Sigmoid colon (tissue), 7 donors: ENCODE data around the gene CLDN19. TPM values are rescaled to one million over a fixed set of nuclear protein-coding genes. Genes with fewer than 3 reads are reported as not detected.
"Not testable (repeated sequence)": the region's sequence is repeated elsewhere in the genome, so short reads cannot be mapped to it uniquely, and the experiment has no call there.

Experiments
- DNase-seq: peaks from one replicate; pipeline ENCODE4 v3.0.0-alpha.2; 2019
- H3K27ac ChIP-seq, 4 donors: fragments of 200-600 bp; sonication (generic); one replicate each; pipeline ENCODE4 v1.5.1; 2016 to 2019; ENCODE audit warnings: mild to moderate bottlenecking in 1 of 4
- H3K27me3 ChIP-seq, 3 donors: fragments of 200-600 bp; sonication (generic); one replicate each; pipeline ENCODE4 v1.5.1; 2019; ENCODE audit warnings: mild to moderate bottlenecking in 1 of 3
- H3K36me3 ChIP-seq, 4 donors: fragments of 200-600 bp; sonication (generic); one replicate each; pipeline ENCODE4 v1.5.1; 2016 to 2019
- H3K4me1 ChIP-seq, 4 donors: fragments of 200-600 bp; sonication (generic); one replicate each; pipeline ENCODE4 v1.5.1; 2017 to 2019
- H3K4me3 ChIP-seq, 4 donors: fragments of 200-600 bp; sonication (generic); one replicate each; pipeline ENCODE4 v1.5.1; 2017 to 2019; ENCODE audit warnings: mild to moderate bottlenecking in 2 of 4, moderate library complexity in 1 of 4
- H3K9me3 ChIP-seq, 4 donors: fragments of 200-600 bp in 3 of 4; sonication (generic) in 3 of 4; one replicate each; pipeline versions ENCODE4 v1.5.1 to v1.6.1; 2013 to 2019
- EP300 ChIP-seq, 4 donors: sonication (generic); formaldehyde crosslinking; IDR thresholded peaks; one replicate each; pipeline ENCODE4 v1.6.1; 2017; ENCODE audit warnings: antibody characterized with exemption in 4 of 4
- POLR2A ChIP-seq, 2 donors: fragments of 450-650 bp; IDR thresholded peaks; one replicate each; pipeline ENCODE4 v1.6.1; 2016; ENCODE audit warnings: antibody characterized with exemption in 2 of 2, mild to moderate bottlenecking in 2 of 2, moderate library complexity in 2 of 2
- POLR2AphosphoS5 ChIP-seq, 4 donors: sonication (generic); formaldehyde crosslinking; IDR thresholded peaks; one replicate each; pipeline ENCODE4 v1.6.1; 2017; ENCODE audit warnings: antibody characterized with exemption in 4 of 4
- WGBS, 2 donors: extraction: QIAGEN DNeasy Blood & Tissue Kit; methylation state at CpG; one replicate each; pipeline ENCODE4 v1.1.7; 2013; 5-methylcytosine and 5-hydroxymethylcytosine counted together
- intact Hi-C: fragments of 100-400 bp; cut with DNase I; formaldehyde crosslinking; loops from one replicate; pipeline ENCODE4 v1.15.1; 2023
- polyA plus RNA-seq, 3 donors: library from polyadenylated mRNA; stranded (reverse); fragments of 200-250 nt; gene quantifications; one replicate each; pipeline ENCODE4 v1.2.3, GENCODE V29; 2013
- total RNA-seq, 4 donors: library from RNA; depleted of rRNA; stranded (reverse); fragments of >200 nt; gene quantifications; one replicate each; pipeline ENCODE4 v1.1.0, GENCODE V29; 2016
- TF ChIP-seq, protein P1 (sequence below), 4 experiments: fragments of 450-650 bp in 3 of 4; fragments of 200-600 bp in 1 of 4; IDR thresholded peaks; one replicate each; pipeline ENCODE4 v1.5.1; 2016 to 2019; ENCODE audit warnings: antibody characterized with exemption in 4 of 4, mild to moderate bottlenecking in 3 of 4, moderate library complexity in 2 of 4
- donor health status: healthy with polysubstance abuse.
- donor health status: Bipolar disorder and iron deficiency.
- donor health status: healthy.

CLDN19 gene
- total and polyA plus RNA-seq, 7 donors, result 0.03 TPM; not detected in 6

DNA sequence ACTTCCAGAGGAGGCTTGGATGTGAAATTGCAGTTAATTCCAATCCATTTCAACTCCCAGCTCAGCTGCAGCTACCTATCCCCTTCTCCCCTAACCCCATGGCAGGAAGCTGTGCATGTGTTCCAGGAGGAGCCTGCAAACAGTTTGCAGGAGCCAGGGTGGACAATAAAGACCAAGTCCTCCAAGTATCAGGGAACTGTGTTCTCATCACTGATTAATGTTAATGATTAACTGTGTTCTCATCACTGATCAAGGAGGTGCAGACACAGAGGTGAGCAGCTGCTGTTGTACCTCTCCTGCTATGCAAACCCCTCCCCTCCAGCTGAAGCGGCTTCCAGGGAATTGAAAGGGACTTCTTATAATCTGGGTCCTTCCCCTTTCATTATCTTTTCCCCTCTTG is 19.2 kb downstream of the CLDN19 start:
- no peak for DNase-seq
- no peaks in the 10 kb centered on the region for H3K4me1 ChIP-seq
- H3K9me3 ChIP-seq, result no peaks in the 10 kb centered on the region
- intact Hi-C loops, result no loop called here
- H3K36me3 ChIP-seq, result peaks cover 0 to 2% (median 0%) of the 10 kb centered on the region in 4 donors
- TF ChIP-seq POLR2AphosphoS5 (IDR thresholded peaks at IDR 0.05), result no peak
- TF ChIP-seq POLR2A (IDR thresholded peaks at IDR 0.05), result no peak
- TF ChIP-seq EP300 (IDR thresholded peaks at IDR 0.05), result no peak
- TF ChIP-seq, protein P1, sequence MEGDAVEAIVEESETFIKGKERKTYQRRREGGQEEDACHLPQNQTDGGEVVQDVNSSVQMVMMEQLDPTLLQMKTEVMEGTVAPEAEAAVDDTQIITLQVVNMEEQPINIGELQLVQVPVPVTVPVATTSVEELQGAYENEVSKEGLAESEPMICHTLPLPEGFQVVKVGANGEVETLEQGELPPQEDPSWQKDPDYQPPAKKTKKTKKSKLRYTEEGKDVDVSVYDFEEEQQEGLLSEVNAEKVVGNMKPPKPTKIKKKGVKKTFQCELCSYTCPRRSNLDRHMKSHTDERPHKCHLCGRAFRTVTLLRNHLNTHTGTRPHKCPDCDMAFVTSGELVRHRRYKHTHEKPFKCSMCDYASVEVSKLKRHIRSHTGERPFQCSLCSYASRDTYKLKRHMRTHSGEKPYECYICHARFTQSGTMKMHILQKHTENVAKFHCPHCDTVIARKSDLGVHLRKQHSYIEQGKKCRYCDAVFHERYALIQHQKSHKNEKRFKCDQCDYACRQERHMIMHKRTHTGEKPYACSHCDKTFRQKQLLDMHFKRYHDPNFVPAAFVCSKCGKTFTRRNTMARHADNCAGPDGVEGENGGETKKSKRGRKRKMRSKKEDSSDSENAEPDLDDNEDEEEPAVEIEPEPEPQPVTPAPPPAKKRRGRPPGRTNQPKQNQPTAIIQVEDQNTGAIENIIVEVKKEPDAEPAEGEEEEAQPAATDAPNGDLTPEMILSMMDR (IDR thresholded peaks at IDR 0.05), result no peak
- H3K27ac ChIP-seq, result no peak overlapping the region
- H3K27me3 ChIP-seq, result no peaks in the 10 kb centered on the region
- 34 to 78% methylated on average over 1 of the region's 1 CpG for WGBS, 2 donors
- no peak overlapping the region for H3K4me3 ChIP-seq

DNA sequence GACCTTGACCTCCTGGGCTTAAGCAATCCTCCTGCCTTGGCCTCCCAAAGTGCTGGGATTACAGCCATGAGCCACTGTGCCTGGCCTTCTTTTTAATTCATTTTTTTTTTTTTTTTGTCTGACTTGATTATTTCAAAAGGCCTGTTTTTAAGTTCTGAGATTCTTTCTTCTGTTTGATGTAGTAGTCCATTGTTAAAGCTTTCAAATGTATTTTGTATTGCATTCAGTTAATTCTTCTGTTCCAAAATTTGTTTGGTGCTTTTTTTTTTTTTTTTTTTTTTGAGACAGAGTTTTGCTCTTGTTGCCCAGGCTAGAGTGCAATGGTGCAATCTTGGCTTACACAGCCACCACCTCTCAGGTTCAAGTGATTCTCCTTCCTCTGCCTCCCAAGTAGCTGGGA is 25.6 kb downstream of the CLDN19 start:
- DNase-seq, H3K4me1 ChIP-seq, H3K27ac ChIP-seq, H3K27me3 ChIP-seq, H3K4me3 ChIP-seq, H3K9me3 ChIP-seq, intact Hi-C loops: not testable (repeated sequence)
- peaks cover 0 to 29% (median 4%) of the 10 kb centered on the region in 4 donors for H3K36me3 ChIP-seq

DNA sequence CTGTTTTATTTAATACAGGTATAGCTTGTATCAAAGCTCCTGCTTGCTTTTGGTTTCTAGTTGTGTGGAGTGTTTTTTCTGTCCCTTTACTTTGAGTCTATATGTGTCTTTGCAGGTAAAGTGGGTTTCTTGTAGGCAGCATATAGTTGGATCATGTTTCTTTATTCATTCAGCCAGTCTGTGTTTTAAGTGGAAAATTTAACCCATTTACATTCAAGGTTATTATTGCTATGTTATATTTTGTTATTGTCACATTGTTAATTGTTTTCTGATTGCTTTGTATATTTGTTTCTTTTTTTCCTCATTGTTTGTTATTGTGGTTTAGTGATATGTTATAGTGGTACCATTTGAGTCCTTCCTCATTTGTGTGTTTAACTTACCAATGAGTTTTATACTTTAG is 26.7 kb downstream of the CLDN19 start:
- TF ChIP-seq POLR2A (IDR thresholded peaks at IDR 0.05) (no peak), POLR2AphosphoS5 (IDR thresholded peaks at IDR 0.05) (no peak), EP300 (IDR thresholded peaks at IDR 0.05) (no peak)
- TF ChIP-seq, protein P1 (IDR thresholded peaks at IDR 0.05), result no peak
- H3K27ac ChIP-seq, result no peak overlapping the region
- H3K4me3 ChIP-seq, result no peak overlapping the region
- intact Hi-C loops, result no loop called here
- no peak for DNase-seq
- H3K4me1 ChIP-seq, result no peaks in the 10 kb centered on the region
- H3K27me3 ChIP-seq, result no peaks in the 10 kb centered on the region
- peaks cover 0 to 9% (median 0%) of the 10 kb centered on the region in 4 donors for H3K9me3 ChIP-seq
- H3K36me3 ChIP-seq, result peaks cover 0 to 34% (median 4%) of the 10 kb centered on the region in 4 donors

DNA sequence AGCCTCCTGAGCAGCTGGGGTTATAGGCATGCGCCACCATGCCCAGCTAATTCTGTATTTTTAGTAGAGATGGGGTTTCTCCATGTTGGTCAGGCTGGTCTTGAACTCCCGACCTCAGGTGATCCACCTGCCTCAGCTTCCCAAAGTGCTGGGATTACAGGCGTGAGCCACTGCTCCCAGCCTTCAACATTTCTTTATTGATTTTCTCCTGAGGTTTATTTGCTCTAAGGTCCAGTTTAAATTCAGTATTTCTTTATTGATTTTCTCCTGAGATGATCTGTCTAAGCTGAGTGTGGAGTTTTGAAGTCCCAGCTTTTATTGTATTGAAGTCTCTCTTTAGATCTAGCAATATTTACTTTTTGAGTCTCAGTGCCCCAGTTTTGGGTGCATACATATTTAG is 27.2 kb downstream of the CLDN19 start:
- H3K4me3 ChIP-seq, H3K4me1 ChIP-seq, H3K27me3 ChIP-seq, DNase-seq, H3K27ac ChIP-seq, H3K9me3 ChIP-seq, intact Hi-C loops: not testable (repeated sequence)
- 97 to 98% methylated on average over 3 of the region's 3 CpGs for WGBS, 2 donors
- peaks cover 0 to 38% (median 4%) of the 10 kb centered on the region in 4 donors for H3K36me3 ChIP-seq

DNA sequence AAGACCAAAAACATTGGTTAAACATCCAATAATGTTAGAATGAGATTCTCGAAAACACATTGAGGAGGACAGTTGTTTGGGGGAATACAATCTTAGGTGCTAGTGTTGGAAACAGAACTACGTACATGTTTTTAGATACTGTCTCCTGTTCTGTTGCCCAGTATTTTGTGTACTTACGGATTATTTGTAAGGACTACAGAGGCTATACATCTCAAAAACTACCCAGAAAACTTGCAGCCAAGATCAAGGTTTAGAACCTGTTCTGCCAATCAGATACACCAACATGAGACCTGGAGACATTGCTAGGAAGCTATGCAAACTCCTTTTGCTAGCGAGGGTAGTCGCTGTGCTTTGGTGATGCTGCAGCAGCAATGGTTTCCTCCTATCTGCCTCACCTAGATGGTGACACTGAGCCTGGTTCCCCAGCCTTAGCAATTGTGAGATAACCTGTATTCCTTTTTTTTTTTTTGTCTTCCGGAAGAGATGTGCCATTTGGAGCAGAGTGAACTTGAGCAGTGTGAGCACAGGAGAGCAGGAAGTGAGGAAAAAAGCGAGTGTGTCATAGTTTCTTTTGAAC is 36.1 kb downstream of the CLDN19 start:
- 84 to 94% methylated on average over 7 of the region's 7 CpGs for WGBS, 2 donors
- H3K4me1 ChIP-seq, result no peaks in the 10 kb centered on the region
- no peak for DNase-seq
- intact Hi-C loops, result no loop called here
- no peaks in the 10 kb centered on the region for H3K9me3 ChIP-seq
- H3K27me3 ChIP-seq, result no peaks in the 10 kb centered on the region
- TF ChIP-seq POLR2AphosphoS5 (IDR thresholded peaks at IDR 0.05), result no peak
- H3K27ac ChIP-seq, result no peak overlapping the region
- no peak overlapping the region for H3K4me3 ChIP-seq
- H3K36me3 ChIP-seq, result peaks cover 0 to 95% (median 47%) of the 10 kb centered on the region in 4 donors

DNA sequence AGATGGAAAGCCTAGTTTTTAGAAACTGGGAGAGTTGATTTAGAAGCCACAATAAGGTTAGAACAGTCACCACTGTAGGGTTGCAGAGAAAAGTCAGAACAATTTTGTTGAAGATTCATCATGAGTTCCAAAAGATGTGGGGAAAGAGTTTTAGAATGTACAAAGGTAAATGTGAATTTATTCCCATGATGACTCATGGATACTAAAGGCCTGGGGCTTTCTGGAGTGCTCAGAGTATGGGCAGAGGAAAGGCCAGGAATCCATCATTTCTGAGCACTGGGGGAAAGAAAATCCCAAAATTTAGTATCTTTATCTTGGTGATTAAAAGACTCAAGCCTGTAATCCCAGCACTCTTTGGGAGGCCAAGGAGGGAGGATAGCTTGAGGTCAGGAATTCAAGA is 40.0 kb downstream of the CLDN19 start:
- DNase-seq, result no peak
- no peaks in the 10 kb centered on the region for H3K27me3 ChIP-seq
- H3K36me3 ChIP-seq, result peaks cover 10 to 98% (median 59%) of the 10 kb centered on the region in 4 donors
- no peaks in the 10 kb centered on the region for H3K4me1 ChIP-seq
- H3K27ac ChIP-seq, result no peak overlapping the region
- H3K9me3 ChIP-seq, result no peaks in the 10 kb centered on the region
- no peak for TF ChIP-seq EP300 (IDR thresholded peaks at IDR 0.05)
- no peak for TF ChIP-seq POLR2A (IDR thresholded peaks at IDR 0.05)
- TF ChIP-seq POLR2AphosphoS5 (IDR thresholded peaks at IDR 0.05), result no peak
- intact Hi-C loops, result no loop called here
- H3K4me3 ChIP-seq, result no peak overlapping the region

DNA sequence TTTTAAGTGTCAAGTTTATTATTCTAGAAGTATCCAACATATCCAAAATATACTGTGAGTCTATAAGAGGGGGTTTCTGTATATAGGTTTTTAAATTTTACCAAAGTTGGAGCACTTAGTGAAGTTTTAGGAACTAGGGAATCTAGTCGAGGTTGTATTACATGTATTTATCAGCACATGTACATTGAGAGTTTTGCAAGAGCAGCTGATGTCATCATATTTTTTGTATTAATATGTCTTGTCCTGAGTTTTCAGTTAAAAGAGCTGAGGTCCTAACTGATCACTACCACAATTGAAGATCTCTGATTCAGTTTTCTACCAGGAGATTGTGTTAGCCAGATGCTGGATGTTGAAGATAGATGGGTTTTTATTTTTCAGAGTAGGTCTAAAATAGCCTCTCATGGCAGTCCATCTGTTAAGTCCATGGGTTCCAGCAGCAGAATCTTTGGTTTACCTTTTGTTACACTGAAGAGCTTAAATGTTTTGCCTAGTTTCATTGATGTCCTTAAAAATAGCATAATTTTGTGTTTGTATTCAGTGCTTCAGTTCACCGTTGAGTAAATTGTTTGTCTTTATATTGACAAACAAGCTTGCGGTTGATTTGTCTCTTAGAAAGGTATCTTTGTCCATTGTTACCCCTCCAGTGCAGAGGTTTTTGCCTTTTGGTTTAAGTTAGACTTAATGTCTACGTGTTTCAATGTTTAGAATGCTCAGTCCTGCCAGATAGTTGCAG is 41.8 kb downstream of the CLDN19 start:
- Histone ChIP-seq H3K36me3 (peaks cover 10 to 88% (median 49%) of the 10 kb centered on the region in 4 donors), H3K27ac (no peak overlapping the region), H3K4me1 (peaks cover 0 to 8% (median 4%) of the 10 kb centered on the region in 4 donors), H3K4me3 (no peak overlapping the region), H3K9me3 (no peaks in the 10 kb centered on the region), H3K27me3 (no peaks in the 10 kb centered on the region)
- WGBS, 2 donors, result 90 to 94% methylated on average over 4 of the region's 4 CpGs
- TF ChIP-seq POLR2A (IDR thresholded peaks at IDR 0.05) (no peak), EP300 (IDR thresholded peaks at IDR 0.05) (no peak), POLR2AphosphoS5 (IDR thresholded peaks at IDR 0.05) (no peak)
- TF ChIP-seq, protein P1 (IDR thresholded peaks at IDR 0.05), result no peak
- no peak for DNase-seq
- intact Hi-C loops, result no loop called here
